ENCODE data around the gene JPH2. TPM values are rescaled to one million over a fixed set of nuclear protein-coding genes. Genes with fewer than 3 reads are reported as not detected.

Gene JPH2
- total RNA-seq, 1 donor from 2014 or later = 151 TPM

DNA sequence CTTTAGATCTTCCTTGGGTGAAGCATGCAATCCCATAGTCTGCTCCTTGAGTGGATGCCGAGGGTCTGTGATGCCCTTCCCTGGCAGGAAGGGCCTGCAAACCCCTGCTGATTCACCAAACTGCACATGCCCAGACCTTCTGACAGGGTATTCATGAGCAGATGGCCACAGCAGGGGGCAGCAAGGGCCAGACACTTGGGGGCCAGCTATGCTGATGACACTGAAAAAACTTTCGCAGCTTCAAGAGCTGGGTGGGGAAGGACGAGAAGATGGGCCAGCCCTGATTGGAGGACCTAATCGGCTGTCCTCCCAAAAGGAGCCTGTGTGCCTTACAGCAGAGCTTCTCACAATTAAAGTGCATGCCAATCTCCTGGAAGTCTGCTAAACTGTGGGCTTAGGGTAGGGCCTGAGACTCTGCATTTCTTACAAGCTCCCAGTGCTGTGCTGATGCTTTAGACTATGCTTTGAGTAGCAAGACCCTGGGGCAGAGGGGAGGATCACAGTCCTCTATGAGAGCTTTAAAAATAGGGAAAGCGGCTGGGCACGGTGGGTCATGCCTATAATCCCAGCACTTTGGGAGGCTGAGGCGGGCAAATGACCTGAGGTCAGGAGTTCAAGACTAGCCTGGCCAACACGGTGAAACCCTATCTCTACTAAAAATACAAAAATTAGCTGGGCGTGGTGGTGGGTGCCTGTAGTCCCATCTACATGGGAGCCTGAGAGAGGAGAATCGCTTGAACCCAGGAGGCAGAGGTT, 44.9 kb upstream of the JPH2 start:
- no peaks in the 10 kb centered on the region for H3K36me3 ChIP-seq
- no peak for DNase-seq
- TF ChIP-seq CTCF (IDR thresholded peaks at IDR 0.05; ENCODE audit: borderline replicate concordance) = no peak
- H3K4me3 ChIP-seq = no peak overlapping the region
- H3K9me3 ChIP-seq (replicated peaks) = no peaks in the 10 kb centered on the region
- no peaks in the 10 kb centered on the region for H3K27me3 ChIP-seq (ENCODE audit: low read depth)
- H3K4me1 ChIP-seq = peaks cover 5% of the 10 kb centered on the region
- intact Hi-C loops (cut with micrococcal nuclease) = no loop called here
- no peak overlapping the region for H3K27ac ChIP-seq (replicated peaks)

GRCh38 chr20:44231193-44231592, 44.2 kb upstream of the JPH2 start:
- Histone ChIP-seq H3K4me1 (peaks cover 5% of the 10 kb centered on the region), H3K27ac (replicated peaks) (no peak overlapping the region), H3K4me3 (no peak overlapping the region), H3K27me3 (ENCODE audit: low read depth) (no peaks in the 10 kb centered on the region), H3K36me3 (no peaks in the 10 kb centered on the region), H3K9me3 (replicated peaks) (no peaks in the 10 kb centered on the region)
- DNase-seq = no peak
- intact Hi-C loops (cut with micrococcal nuclease) = no loop called here
- TF ChIP-seq CTCF (IDR thresholded peaks at IDR 0.05; ENCODE audit: borderline replicate concordance) = no peak

GRCh38 chr20:44228465-44229258, 41.7 kb upstream of the JPH2 start:
- no peaks in the 10 kb centered on the region for H3K9me3 ChIP-seq (replicated peaks)
- no peak overlapping the region for H3K27ac ChIP-seq (replicated peaks)
- H3K4me1 ChIP-seq = peaks cover 13% of the 10 kb centered on the region
- intact Hi-C loops (cut with micrococcal nuclease) = no loop called here
- peak; percentile 23 for TF ChIP-seq CTCF (IDR thresholded peaks at IDR 0.05; ENCODE audit: borderline replicate concordance)
- H3K36me3 ChIP-seq = no peaks in the 10 kb centered on the region
- no peak for DNase-seq
- H3K4me3 ChIP-seq = no peak overlapping the region
- H3K27me3 ChIP-seq (ENCODE audit: low read depth) = no peaks in the 10 kb centered on the region

- no peak for DNase-seq
- Histone ChIP-seq H3K27ac (replicated peaks) (peak overlapping the region; percentile 80), H3K9me3 (replicated peaks) (no peaks in the 10 kb centered on the region), H3K4me3 (no peak overlapping the region), H3K27me3 (ENCODE audit: low read depth) (no peaks in the 10 kb centered on the region), H3K4me1 (peaks cover 34% of the 10 kb centered on the region), H3K36me3 (peaks cover 5% of the 10 kb centered on the region)
- TF ChIP-seq CTCF (IDR thresholded peaks at IDR 0.05; ENCODE audit: borderline replicate concordance) = no peak
- intact Hi-C loops (cut with micrococcal nuclease) = no loop called here
Observed at GRCh38 chr20:44224637-44225036, 37.6 kb upstream of the JPH2 start.

DNA sequence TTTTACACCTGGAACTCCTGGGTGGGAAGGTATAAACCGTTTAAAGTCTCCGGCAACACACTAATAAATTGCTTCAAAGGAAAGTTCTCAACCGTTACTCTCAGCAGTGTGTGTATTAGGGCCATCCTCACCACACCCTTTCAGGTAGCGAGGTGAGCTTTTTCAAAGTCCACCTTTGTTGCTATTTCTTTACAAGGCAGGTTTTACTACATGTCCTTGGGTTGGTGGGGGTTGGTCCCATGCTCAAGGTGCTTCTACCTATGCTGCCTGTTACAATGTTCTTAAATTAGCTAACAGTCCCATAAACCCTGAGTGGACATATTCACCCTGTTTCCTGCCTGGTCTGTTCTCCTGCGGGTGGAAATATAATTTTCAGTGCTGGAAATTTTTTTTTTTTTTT, 36.7 kb upstream of the JPH2 start:
- intact Hi-C loops (cut with micrococcal nuclease) = no loop called here

More for the DNA sequence above, 36.7 kb upstream of the JPH2 start:
- Histone ChIP-seq H3K27ac (replicated peaks) (peak overlapping the region; percentile 80), H3K9me3 (replicated peaks) (no peaks in the 10 kb centered on the region), H3K27me3 (ENCODE audit: low read depth) (no peaks in the 10 kb centered on the region), H3K4me3 (no peak overlapping the region), H3K4me1 (peaks cover 40% of the 10 kb centered on the region), H3K36me3 (peaks cover 5% of the 10 kb centered on the region)
- no peak for DNase-seq
- no peak for TF ChIP-seq CTCF (IDR thresholded peaks at IDR 0.05; ENCODE audit: borderline replicate concordance)
